Measurements from ENCODE around the gene ZEB1. TPM values are rescaled to one million over a fixed set of nuclear protein-coding genes. Genes with fewer than 3 reads are reported as not detected.

The ZEB1 gene
- total and polyA plus RNA-seq, 9 of the 15 experiments (the other 6 are each of a cell fraction or from before 2014, with no cell fraction given): 2.1 to 8.4 (median 4.9) TPM

- 0 out of 2 replicates have a peak, but pooled peaks have one; percentile 0 for TF ChIP-seq KDM2B (CRISPR knock-in tag; IDR thresholded peaks at IDR 0.05)
- TF ChIP-seq NCOA6 (IDR thresholded peaks at IDR 0.05): 0 out of 2 replicates have a peak, but pooled peaks have one; percentile 43
- TF ChIP-seq ZNF3 (CRISPR knock-in tag; IDR thresholded peaks at IDR 0.05): no peak
- TF ChIP-seq MAZ (CRISPR knock-in tag; conservative IDR thresholded peaks at IDR 0.05 in 1 of 2, IDR thresholded peaks at IDR 0.05 in 1 of 2): 0 out of 4 replicates have a peak, but pooled peaks of 1 of the 2 experiments have one; percentile 14
- TF ChIP-seq RFX5 (IDR thresholded peaks at IDR 0.05; ENCODE audit: low read depth, low read length): no peak
- no peak for TF ChIP-seq MTF1 (CRISPR knock-in tag; IDR thresholded peaks at IDR 0.05; ENCODE audit: borderline replicate concordance)
- no peak for TF ChIP-seq ZBTB5 (IDR thresholded peaks at IDR 0.05)
- 0 out of 4 replicates have a peak, but pooled peaks of 1 of the 2 experiments have one; percentile 28 for TF ChIP-seq HDAC1 (IDR thresholded peaks at IDR 0.05)
- TF ChIP-seq ZNF146 (CRISPR knock-in tag; IDR thresholded peaks at IDR 0.05; ENCODE audit: unreplicated experiment): no peak
- 0 out of 2 replicates have a peak, but pooled peaks have one; percentile 10 for TF ChIP-seq ZEB2 (IDR thresholded peaks at IDR 0.05)
- no peak for TF ChIP-seq ZNF583 (CRISPR knock-in tag; IDR thresholded peaks at IDR 0.05)
- TF ChIP-seq, protein P1, sequence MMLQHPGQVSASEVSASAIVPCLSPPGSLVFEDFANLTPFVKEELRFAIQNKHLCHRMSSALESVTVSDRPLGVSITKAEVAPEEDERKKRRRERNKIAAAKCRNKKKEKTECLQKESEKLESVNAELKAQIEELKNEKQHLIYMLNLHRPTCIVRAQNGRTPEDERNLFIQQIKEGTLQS (IDR thresholded peaks at IDR 0.05): no peak
- TF ChIP-seq, protein P1 (CRISPR knock-in tag; conservative IDR thresholded peaks at IDR 0.05): no peak
- TF ChIP-seq THAP7 (CRISPR knock-in tag; IDR thresholded peaks at IDR 0.05): no peak
- no peak for TF ChIP-seq CBFA2T2 (conservative IDR thresholded peaks at IDR 0.05)
- no peak for TF ChIP-seq ZNF778 (CRISPR knock-in tag; IDR thresholded peaks at IDR 0.05)
- TF ChIP-seq, protein P2, sequence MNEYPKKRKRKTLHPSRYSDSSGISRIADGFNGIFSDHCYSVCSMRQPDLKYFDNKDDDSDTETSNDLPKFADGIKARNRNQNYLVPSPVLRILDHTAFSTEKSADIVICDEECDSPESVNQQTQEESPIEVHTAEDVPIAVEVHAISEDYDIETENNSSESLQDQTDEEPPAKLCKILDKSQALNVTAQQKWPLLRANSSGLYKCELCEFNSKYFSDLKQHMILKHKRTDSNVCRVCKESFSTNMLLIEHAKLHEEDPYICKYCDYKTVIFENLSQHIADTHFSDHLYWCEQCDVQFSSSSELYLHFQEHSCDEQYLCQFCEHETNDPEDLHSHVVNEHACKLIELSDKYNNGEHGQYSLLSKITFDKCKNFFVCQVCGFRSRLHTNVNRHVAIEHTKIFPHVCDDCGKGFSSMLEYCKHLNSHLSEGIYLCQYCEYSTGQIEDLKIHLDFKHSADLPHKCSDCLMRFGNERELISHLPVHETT (CRISPR knock-in tag; conservative IDR thresholded peaks at IDR 0.05 in 1 of 2, IDR thresholded peaks at IDR 0.05 in 1 of 2): no peak; a peak in 1 of 4 replicates
- TF ChIP-seq ASH1L (IDR thresholded peaks at IDR 0.05; ENCODE audit: borderline replicate concordance, low read depth, partially characterized antibody): no peak
- TF ChIP-seq EZH2 (IDR thresholded peaks at IDR 0.05; ENCODE audit: borderline replicate concordance, low read depth, low read length): no peak
- no peak for TF ChIP-seq HNRNPK (IDR thresholded peaks at IDR 0.05; ENCODE audit: low read depth, low read length, poor library complexity, severe bottlenecking)
- no peak for TF ChIP-seq NCOA2 (IDR thresholded peaks at IDR 0.05; ENCODE audit: partially characterized antibody in 2 of 2)
These were observed 860 bp downstream of the ZEB1 start (continued) for GRCh38 chr10:31319602-31320549.
